GM21529 (cell line): ENCODE results near the gene ERLIN1.

Experiments
- ATAC-seq: cut with Tn5 transposase; IDR thresholded peaks from one replicate; pipeline ENCODE4 v1.9.1; 2021; ENCODE audit not compliant: unreplicated experiment

ERLIN1 gene

GRCh38 chr10:100185364-100186252, at the start of gene ERLIN1:
Gene ERLIN1 (minus strand): TSS chr10:100186029. CDS start chr10:100185626, 403 bp downstream.
- peak; percentile 83 for ATAC-seq

- ATAC-seq: no peak
These were observed 46.3 kb upstream of the ERLIN1 start for GRCh38 chr10:100232101-100232500.

GRCh38 chr10:100229819-100230422, 44.1 kb upstream of the ERLIN1 start:
- ATAC-seq: no peak

DNA sequence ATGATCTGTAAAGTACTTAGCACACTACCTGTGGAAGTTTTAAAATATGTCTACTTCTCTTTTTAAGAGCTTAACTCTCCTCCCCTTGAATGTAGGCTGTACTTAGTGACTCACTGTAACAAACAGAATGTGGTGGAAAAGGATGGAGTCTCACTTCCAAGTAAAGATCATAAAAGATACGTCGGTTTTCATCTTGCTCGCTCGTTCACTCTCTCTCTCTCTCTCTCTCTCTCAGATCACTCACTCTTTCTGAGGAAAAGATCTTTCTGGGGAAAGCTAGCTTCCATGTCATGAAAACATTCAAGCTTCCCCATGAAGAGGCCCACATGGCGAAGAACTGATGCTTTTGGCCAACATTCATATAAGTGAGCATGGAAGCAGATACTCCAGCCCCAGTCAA, 38.0 kb upstream of the ERLIN1 start:
- ATAC-seq: no peak

- ATAC-seq: no peak
These were observed 36.7 kb upstream of the ERLIN1 start for GRCh38 chr10:100222529-100222928.

DNA sequence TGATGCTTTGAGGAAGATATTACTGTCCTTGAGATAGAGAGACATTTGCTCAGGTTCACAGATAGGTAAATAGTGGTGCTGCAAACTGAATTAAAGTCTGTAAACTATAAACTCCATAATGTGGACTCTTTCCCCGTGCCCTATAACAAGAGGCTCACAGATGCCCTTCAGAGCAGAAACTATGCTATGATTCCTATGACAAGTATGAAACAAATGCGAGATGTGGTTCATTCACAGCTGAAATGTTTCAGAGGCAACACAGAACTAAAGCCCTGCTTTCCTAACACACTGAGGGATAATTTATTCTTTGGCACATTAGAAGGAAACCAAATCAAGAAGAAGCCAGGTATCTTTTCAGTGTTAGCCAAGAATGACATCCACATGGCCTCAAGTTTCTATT, 30.2 kb upstream of the ERLIN1 start:
- ATAC-seq: no peak

GRCh38 chr10:100209303-100209702, 23.5 kb upstream of the ERLIN1 start:
- no peak for ATAC-seq

GRCh38 chr10:100208276-100208675, 22.4 kb upstream of the ERLIN1 start:
- ATAC-seq: no peak

GRCh38 chr10:100204370-100204769, 18.5 kb upstream of the ERLIN1 start:
- no peak for ATAC-seq

- ATAC-seq: no peak
These were observed 15.7 kb upstream of the ERLIN1 start for GRCh38 chr10:100201549-100201948.

- no peak for ATAC-seq
These were observed 8.9 kb upstream of the ERLIN1 start for GRCh38 chr10:100194711-100195110.

DNA sequence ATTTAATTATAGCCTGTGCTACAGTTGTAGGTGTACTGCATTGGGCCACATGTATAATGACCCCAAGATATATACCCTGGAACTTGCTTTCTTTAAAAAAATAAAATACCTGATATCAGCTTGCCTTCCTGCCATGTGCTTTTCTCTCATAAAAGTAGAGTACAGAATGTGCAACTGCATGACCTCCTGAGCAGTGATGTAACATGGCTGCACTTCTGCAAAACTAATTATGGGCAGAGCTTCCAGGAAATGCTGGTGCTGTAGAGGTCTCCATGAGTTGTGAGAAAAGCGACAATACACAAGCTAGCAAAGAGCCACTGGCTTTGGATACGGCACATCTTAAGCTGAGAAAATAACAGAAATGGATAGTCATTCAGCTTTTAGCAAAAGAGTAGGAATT, 6.5 kb upstream of the ERLIN1 start:
- ATAC-seq: no peak

GRCh38 chr10:100186253-100187212, 704 bp upstream of the ERLIN1 start:
- ATAC-seq: peak; percentile 60

GRCh38 chr10:100184840-100185239, 989 bp downstream of the ERLIN1 start:
- ATAC-seq: no peak

DNA sequence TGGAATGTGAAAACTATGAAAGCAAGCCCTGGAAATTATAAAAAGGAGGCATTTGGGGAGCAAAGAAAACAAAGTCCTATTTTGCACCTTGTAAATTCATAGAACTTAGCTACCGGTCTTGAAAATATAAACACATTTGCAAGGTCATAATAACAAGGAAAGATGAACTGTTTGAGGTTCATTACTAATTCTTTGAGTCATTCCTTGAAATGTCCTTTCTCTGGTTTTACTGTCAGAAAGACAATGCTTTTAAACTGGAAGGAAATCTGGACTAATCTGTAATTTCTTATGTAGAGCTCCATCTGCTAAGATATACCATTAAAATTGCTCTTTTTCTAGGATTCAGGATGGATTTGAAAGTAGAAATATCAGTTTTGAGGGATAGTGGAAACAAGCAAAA, 1.4 kb downstream of the ERLIN1 start:
- no peak for ATAC-seq

DNA sequence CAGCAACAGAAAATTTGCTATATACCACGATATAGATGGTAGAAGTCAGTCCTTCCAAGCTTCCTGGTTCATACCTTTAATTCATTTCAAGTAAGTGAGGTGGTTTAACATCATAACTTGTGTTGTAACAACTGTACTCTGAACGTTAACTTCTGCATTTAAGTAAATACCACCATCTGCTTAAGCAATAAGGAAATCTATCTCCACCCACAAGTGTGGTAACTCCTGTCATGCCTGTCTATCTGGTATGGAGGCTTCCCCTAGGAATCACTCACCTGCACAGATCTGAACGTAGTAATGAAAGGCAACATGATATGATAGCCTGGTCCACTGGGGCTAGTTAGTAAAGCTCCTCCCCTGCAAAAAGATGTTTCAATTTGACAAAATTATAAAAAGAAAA, 2.3 kb downstream of the ERLIN1 start:
- no peak for ATAC-seq

- no peak for ATAC-seq
These were observed 2.9 kb downstream of the ERLIN1 start for GRCh38 chr10:100182908-100183307.

- no peak for ATAC-seq
These were observed 3.5 kb downstream of the ERLIN1 start for GRCh38 chr10:100182281-100182680.

GRCh38 chr10:100175875-100176274, 10.0 kb downstream of the ERLIN1 start:
- ATAC-seq: no peak

GRCh38 chr10:100174699-100175677, 10.8 kb downstream of the ERLIN1 start:
- ATAC-seq: peak; percentile 96
